ENCODE measurements around the gene VTA1. TPM values are rescaled to one million over a fixed set of nuclear protein-coding genes. Genes with fewer than 3 reads are reported as not detected.
A peak's percentile ranks its signal among the peaks of the same experiment; 100 is the strongest.
"Not testable (repeated sequence)": the region's sequence is repeated elsewhere in the genome, so short reads cannot be mapped to it uniquely, and the experiment has no call there.

Gene VTA1
- 33.2 TPM for total RNA-seq
- long read RNA-seq, full-length matches to known transcripts = 97 of 101 reads
- long read RNA-seq, partial matches to known transcripts = 1 of 101 reads
- long read RNA-seq, other reads (novel, unspliced or antisense) = 3 of 101 reads

GRCh38 chr6:142146828-142147662 lies at the start of gene VTA1, which contains the start of gene NMBR:
VTA1 (plus strand) TSS chr6:142147263; CDS start chr6:142147288, 25 bp downstream.
NMBR (minus strand) TSS chr6:142147122; CDS start chr6:142088658, 58,464 bp downstream.
- Histone ChIP-seq H3K4me3 (peak within 1 kb of the TSS; percentile 96), H3K27ac (replicated peaks) (peak within 1 kb of the TSS; percentile 80), H3K27me3 (ENCODE audit: low read depth) (no peaks in the 10 kb centered on the region), H3K4me1 (peaks cover 38% of the 10 kb centered on the region), H3K36me3 (no peaks in the 10 kb centered on the region), H3K9me3 (replicated peaks) (no peaks in the 10 kb centered on the region)
- DNase-seq = peak; percentile 96
- TF ChIP-seq CTCF (IDR thresholded peaks at IDR 0.05; ENCODE audit: borderline replicate concordance) = peak; percentile 92
- intact Hi-C loops (cut with micrococcal nuclease) = loop anchor here (5.0 kb wide), 1 partner anchor 60 kb away; no protein-coding TSS in a partner anchor

GRCh38 chr6:142104820-142105219 lies 42.2 kb upstream of the VTA1 start:
- H3K27me3 ChIP-seq (ENCODE audit: low read depth); H3K27ac ChIP-seq (replicated peaks); H3K9me3 ChIP-seq (replicated peaks); DNase-seq; H3K4me3 ChIP-seq; intact Hi-C loops (cut with micrococcal nuclease); H3K4me1 ChIP-seq; H3K36me3 ChIP-seq: not testable (repeated sequence)

GRCh38 chr6:142110820-142111219 lies 36.2 kb upstream of the VTA1 start:
- H3K36me3 ChIP-seq; H3K27ac ChIP-seq (replicated peaks); DNase-seq; H3K27me3 ChIP-seq (ENCODE audit: low read depth); H3K4me1 ChIP-seq; H3K4me3 ChIP-seq; H3K9me3 ChIP-seq (replicated peaks): not testable (repeated sequence)
- intact Hi-C loops (cut with micrococcal nuclease) = loop anchor here (10.0 kb wide), 1 partner anchor 436 kb away; no protein-coding TSS in a partner anchor

GRCh38 chr6:142112451-142113061 lies 34.5 kb upstream of the VTA1 start:
- intact Hi-C loops (cut with micrococcal nuclease) = loop anchor here (10.0 kb wide), 1 partner anchor 438 kb away; no protein-coding TSS in a partner anchor
- peak; percentile 73 for TF ChIP-seq CTCF (IDR thresholded peaks at IDR 0.05; ENCODE audit: borderline replicate concordance)
- Histone ChIP-seq H3K4me3 (no peak overlapping the region), H3K4me1 (no peaks in the 10 kb centered on the region), H3K36me3 (no peaks in the 10 kb centered on the region), H3K27ac (replicated peaks) (no peak overlapping the region), H3K9me3 (replicated peaks) (no peaks in the 10 kb centered on the region), H3K27me3 (ENCODE audit: low read depth) (no peaks in the 10 kb centered on the region)
- peak; percentile 27 for DNase-seq

- no peak overlapping the region for H3K4me3 ChIP-seq
- no peaks in the 10 kb centered on the region for H3K4me1 ChIP-seq
- intact Hi-C loops (cut with micrococcal nuclease) = loop anchor here (10.0 kb wide), 1 partner anchor 443 kb away; no protein-coding TSS in a partner anchor
- DNase-seq = no peak
- no peaks in the 10 kb centered on the region for H3K36me3 ChIP-seq
- H3K27me3 ChIP-seq (ENCODE audit: low read depth) = no peaks in the 10 kb centered on the region
- no peaks in the 10 kb centered on the region for H3K9me3 ChIP-seq (replicated peaks)
- H3K27ac ChIP-seq (replicated peaks) = no peak overlapping the region
- TF ChIP-seq CTCF (IDR thresholded peaks at IDR 0.05; ENCODE audit: borderline replicate concordance) = no peak
Measured at GRCh38 chr6:142117366-142117765, 29.7 kb upstream of the VTA1 start.

- Histone ChIP-seq H3K27ac (replicated peaks) (no peak overlapping the region), H3K27me3 (ENCODE audit: low read depth) (no peaks in the 10 kb centered on the region), H3K9me3 (replicated peaks) (no peaks in the 10 kb centered on the region), H3K4me3 (no peak overlapping the region), H3K4me1 (no peaks in the 10 kb centered on the region), H3K36me3 (no peaks in the 10 kb centered on the region)
- DNase-seq = no peak
- TF ChIP-seq CTCF (IDR thresholded peaks at IDR 0.05; ENCODE audit: borderline replicate concordance) = no peak
- intact Hi-C loops (cut with micrococcal nuclease) = loop anchor here (10.0 kb wide), 1 partner anchor 444 kb away; no protein-coding TSS in a partner anchor
Measured at GRCh38 chr6:142118328-142118727, 28.7 kb upstream of the VTA1 start.
